ENCODE data around the gene DLGAP4. TPM values are rescaled to one million over a fixed set of nuclear protein-coding genes. Genes with fewer than 3 reads are reported as not detected.

The DLGAP4 gene
- total RNA-seq, 2 donors from 2014 or later: 34.8 to 83.7 TPM

DNA sequence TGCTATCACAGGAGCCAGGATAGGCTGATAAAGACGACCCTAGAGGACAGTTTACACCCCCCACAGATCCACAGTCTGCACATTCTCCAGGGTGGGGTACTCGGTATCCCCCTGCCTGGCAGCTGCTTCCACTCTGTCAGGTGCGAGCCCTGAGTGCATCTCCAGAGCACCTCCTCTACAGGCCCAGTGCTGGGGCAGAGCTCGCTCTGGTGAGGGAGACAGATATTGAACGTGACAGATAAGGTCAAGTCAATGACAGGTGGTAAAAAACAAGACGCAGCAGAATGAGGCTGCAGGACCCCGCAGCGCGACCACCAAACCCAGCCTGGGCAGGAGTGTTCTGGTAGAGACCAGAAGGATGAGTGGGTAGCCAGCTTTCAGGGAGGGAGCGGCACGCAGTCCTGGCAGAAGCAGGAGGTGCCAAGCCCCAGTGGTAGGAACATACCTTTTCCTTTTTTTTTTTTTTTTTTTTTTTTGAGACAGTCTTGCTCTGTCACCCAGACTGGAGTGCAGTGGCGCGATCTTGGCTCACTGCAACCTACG is 222.8 kb downstream of the DLGAP4 start:
- no peaks in the 10 kb centered on the region for H3K27me3 Mint-ChIP-seq
- peaks cover 45% of the 10 kb centered on the region for H3K36me3 Mint-ChIP-seq (ENCODE audit: low read depth)
- peak overlapping the region; percentile 59 for H3K27ac Mint-ChIP-seq
- H3K9me3 Mint-ChIP-seq: no peaks in the 10 kb centered on the region
- no peaks in the 10 kb centered on the region for H3K4me1 Mint-ChIP-seq
- no peak overlapping the region for H3K4me3 Mint-ChIP-seq
- no peak for ATAC-seq (replicated peaks)

DNA sequence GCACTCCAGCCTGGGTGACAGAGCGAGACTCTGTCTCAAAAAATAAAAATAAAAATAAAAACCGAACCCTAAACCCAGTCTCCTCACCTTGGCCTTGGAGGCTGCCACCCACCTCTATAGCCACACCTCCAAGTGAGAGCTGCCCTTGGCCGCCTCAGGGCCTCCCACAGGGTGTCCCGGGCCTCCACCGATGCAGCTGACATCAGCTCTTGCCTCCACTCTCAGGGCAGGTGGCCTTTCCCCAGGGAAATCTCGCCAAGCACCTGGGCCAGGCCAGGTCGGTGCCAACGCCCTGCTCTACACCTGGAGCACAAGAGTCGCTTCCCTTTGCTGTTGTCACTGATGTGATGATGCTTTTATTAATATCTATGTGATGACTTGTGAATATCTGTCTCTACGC is 226.2 kb downstream of the DLGAP4 start:
- H3K36me3 Mint-ChIP-seq (ENCODE audit: low read depth): peaks cover 15% of the 10 kb centered on the region

DNA sequence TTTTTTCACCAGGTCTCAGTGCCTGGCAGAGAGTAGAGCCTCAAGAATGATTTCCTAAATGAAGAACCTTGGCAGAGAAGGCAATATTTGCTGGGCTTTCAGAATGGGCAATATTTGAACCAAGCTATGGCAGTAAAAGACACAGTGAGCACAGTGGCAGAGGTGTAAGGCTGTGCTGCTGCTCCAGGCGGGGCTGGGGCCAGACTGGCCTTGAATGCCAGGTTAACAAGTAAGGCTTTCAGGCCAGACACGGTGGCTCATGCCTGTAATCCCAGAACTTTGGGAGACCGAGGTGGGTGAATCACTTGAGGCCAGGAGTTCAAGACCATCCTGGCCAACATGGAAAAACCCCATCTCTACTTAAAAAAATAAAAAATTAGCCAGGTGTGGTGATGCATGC is 226.7 kb downstream of the DLGAP4 start:
- no peak for ATAC-seq (replicated peaks)
- Mint-ChIP-seq H3K36me3 (ENCODE audit: low read depth) (peaks cover 11% of the 10 kb centered on the region), H3K27me3 (no peaks in the 10 kb centered on the region), H3K4me3 (no peak overlapping the region), H3K27ac (peak overlapping the region; percentile 6), H3K4me1 (no peaks in the 10 kb centered on the region), H3K9me3 (no peaks in the 10 kb centered on the region)

More for the DNA sequence above, 226.2 kb downstream of the DLGAP4 start:
- no peaks in the 10 kb centered on the region for H3K9me3 Mint-ChIP-seq
- H3K27ac Mint-ChIP-seq: peak overlapping the region; percentile 6
- no peaks in the 10 kb centered on the region for H3K27me3 Mint-ChIP-seq
- no peak overlapping the region for H3K4me3 Mint-ChIP-seq
- ATAC-seq (replicated peaks): no peak
- H3K4me1 Mint-ChIP-seq: no peaks in the 10 kb centered on the region

DNA sequence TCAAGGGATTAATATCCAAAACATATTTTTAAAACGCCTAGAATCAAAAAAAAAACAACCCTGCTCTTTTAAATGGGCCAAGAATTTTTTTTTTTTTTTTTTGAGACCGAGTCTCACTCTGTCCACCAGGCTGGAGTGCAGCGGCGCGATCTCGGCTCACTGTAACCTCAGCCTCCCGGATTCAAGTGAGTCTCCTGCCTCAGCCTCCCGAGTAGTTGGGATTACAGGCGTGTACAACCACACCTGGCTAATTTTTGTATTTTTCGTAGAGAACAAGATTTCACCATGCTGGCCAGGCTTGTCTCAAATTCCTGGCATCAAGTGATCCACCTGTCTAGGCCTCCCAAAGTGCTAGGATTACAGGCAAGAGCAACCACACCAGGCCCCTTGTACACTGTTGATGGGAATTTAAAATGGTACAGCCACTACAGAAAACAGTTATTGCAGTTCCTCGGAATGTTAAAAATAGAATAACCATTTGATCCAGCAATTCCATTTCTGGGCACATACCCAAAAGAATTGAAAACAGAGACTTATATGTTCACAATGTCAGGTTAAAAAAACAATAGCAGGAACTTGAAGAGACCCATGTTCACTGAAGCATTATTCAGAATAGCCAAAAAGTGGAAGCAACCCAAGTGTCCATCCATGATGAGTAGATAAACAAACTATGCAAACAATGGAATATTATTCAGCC is 232.0 kb downstream of the DLGAP4 start:
- ATAC-seq (replicated peaks): no peak
- no peaks in the 10 kb centered on the region for H3K9me3 Mint-ChIP-seq
- no peaks in the 10 kb centered on the region for H3K27me3 Mint-ChIP-seq
- no peaks in the 10 kb centered on the region for H3K36me3 Mint-ChIP-seq (ENCODE audit: low read depth)
- H3K27ac Mint-ChIP-seq: no peak overlapping the region
- no peaks in the 10 kb centered on the region for H3K4me1 Mint-ChIP-seq
- no peak overlapping the region for H3K4me3 Mint-ChIP-seq

DNA sequence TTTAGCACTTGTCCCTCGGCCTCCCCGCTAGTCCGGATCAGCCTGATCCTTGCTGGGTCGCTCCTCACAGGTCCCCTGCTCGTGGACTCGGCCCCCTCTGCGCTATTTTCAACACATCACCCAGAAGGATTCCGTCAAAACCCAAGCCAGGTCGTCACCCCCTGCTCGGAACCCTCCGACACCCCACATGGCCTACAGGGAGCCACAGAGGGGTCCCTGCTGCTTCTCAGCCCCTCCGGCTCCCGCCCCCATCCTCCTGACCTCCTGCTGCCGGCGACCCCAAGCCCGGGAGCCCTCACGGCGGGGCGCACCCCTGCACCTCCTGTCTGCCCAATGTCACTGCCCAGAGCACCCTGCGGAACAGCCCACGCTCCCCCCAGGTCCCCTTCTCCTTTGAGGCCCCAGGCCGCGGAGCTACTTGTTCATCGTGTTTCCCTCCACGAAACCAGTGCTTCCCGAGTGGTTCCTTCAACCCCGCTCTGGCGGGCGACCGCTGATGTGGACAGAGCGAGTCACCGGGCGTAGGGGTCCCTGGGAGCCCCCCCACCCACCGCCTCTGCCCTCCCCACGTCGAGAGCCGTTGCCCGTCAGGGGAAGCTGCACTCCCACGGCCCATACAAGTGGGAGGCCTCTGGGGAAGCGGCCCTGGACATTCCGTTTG is 234.5 kb downstream of the DLGAP4 start:
- H3K4me1 Mint-ChIP-seq: no peaks in the 10 kb centered on the region
- peak overlapping the region; percentile 16 for H3K4me3 Mint-ChIP-seq
- no peak overlapping the region for H3K27ac Mint-ChIP-seq
- no peaks in the 10 kb centered on the region for H3K27me3 Mint-ChIP-seq
- no peak for ATAC-seq (replicated peaks)
- no peaks in the 10 kb centered on the region for H3K9me3 Mint-ChIP-seq
- H3K36me3 Mint-ChIP-seq (ENCODE audit: low read depth): no peaks in the 10 kb centered on the region

DNA sequence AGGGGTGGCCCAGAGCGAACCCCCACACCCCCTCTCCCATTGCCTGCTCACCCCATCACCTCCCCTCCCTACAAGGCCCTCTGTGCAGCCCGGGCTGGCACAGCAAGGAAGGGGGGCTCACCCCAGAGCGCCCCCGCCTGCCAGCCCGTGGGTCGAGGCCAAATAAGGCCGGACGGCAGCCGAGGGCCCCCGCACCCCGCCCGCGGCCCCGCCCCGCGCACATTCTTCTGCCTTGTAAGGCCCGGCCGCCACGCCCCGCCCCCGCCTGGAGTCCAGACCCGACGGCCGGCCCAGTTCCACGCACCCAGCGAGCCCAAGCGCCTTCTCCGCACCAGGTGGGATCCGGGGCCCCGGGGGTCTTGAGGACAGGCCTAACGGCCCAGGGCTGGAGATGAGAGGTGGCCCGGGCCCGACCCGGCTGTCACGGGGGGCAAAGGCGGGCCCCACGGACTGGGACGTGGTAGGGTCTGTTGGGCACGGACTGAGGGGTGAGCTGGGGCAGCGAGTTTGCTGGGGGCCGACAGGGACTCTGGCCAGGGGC is 235.2 kb downstream of the DLGAP4 start, which contains the start of gene MYL9:
Gene MYL9 (plus strand): TSS at position 293 of the 541 bp plus-strand sequence. CDS start 3,366 bp downstream, outside the sequence.
- peak within 1 kb of the TSS; percentile 16 for H3K4me3 Mint-ChIP-seq
- H3K27me3 Mint-ChIP-seq: no peaks in the 10 kb centered on the region
- no peaks in the 10 kb centered on the region for H3K36me3 Mint-ChIP-seq (ENCODE audit: low read depth)
- H3K9me3 Mint-ChIP-seq: no peaks in the 10 kb centered on the region
- H3K4me1 Mint-ChIP-seq: no peaks in the 10 kb centered on the region
- peak; percentile 62 for ATAC-seq (replicated peaks)
- H3K27ac Mint-ChIP-seq: no peak within 1 kb of the TSS

DNA sequence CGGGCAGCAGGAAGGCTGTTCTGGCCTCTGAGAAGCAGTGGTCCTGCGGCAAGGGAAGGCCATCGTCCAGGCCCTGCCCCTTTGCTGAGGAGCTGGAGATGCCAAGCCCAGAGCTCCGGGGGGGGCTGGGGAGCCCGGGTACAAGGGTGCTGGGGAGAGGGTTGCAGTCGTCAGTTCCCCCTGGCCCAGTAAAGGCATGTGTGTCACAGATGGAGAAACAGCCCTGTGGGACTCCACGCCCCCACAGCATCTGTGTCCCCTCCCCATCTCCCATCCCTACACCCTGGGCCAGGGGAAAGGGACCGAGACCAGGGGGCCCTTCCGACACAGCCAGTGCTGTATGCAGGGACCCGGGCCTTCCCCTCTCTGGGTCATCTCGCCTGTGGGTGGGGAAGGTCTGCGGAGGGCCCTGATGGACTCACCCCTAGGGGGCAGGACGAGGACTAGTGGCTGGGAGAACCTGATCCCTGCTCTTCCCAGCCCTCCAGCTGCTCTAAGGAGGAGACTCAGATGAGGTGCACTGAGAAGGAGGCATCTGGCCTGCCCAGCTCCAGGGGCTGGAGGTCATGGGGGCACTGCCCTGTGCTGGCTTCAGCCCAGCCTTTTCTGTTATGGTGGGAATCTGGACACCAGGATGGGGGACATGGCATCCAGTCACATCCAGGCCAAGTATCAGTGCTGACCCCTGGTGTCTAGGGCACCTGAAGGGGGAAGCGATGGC is 235.8 kb downstream of the DLGAP4 start:
- H3K27ac Mint-ChIP-seq: no peak overlapping the region
- no peaks in the 10 kb centered on the region for H3K9me3 Mint-ChIP-seq
- peak overlapping the region; percentile 4 for H3K4me3 Mint-ChIP-seq
- peak; percentile 19 for ATAC-seq (replicated peaks)
- H3K27me3 Mint-ChIP-seq: no peaks in the 10 kb centered on the region
- no peaks in the 10 kb centered on the region for H3K36me3 Mint-ChIP-seq (ENCODE audit: low read depth)
- no peaks in the 10 kb centered on the region for H3K4me1 Mint-ChIP-seq

DNA sequence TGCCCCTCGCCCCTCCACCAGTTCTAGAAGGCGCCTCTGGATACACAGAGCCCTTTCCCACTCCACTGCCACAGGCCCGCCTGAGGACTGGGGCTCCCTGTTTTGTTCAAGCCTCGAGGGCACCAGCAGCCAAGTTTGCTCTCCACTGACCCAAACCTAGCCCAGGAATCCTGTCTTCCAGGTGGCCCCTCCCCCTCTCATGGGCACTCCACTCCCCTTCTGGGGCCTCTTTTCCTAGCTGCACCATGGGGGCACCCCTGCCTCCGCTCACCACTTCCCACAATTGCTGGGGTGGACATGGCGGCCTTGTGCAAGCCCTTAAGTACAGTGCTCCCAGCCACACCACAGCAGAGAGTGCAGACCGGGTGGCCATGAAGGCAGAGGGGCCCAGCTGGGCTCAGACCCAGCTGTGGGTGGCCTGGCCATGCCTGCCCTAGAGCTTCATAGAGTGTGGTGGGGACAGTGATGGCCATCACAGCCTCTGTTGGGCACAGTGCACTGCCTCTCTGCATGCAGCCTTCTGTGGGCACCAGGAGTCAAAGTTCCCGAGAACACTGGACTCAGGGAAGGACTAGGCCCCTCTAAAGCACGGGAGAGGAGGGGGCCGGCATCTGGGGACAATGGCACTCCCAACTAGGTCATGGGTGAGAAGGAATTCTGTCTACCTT is 236.5 kb downstream of the DLGAP4 start:
- no peak overlapping the region for H3K4me3 Mint-ChIP-seq
- H3K36me3 Mint-ChIP-seq (ENCODE audit: low read depth): no peaks in the 10 kb centered on the region
- H3K9me3 Mint-ChIP-seq: no peaks in the 10 kb centered on the region
- no peaks in the 10 kb centered on the region for H3K4me1 Mint-ChIP-seq
- H3K27ac Mint-ChIP-seq: no peak overlapping the region
- H3K27me3 Mint-ChIP-seq: no peaks in the 10 kb centered on the region
- no peak for ATAC-seq (replicated peaks)

DNA sequence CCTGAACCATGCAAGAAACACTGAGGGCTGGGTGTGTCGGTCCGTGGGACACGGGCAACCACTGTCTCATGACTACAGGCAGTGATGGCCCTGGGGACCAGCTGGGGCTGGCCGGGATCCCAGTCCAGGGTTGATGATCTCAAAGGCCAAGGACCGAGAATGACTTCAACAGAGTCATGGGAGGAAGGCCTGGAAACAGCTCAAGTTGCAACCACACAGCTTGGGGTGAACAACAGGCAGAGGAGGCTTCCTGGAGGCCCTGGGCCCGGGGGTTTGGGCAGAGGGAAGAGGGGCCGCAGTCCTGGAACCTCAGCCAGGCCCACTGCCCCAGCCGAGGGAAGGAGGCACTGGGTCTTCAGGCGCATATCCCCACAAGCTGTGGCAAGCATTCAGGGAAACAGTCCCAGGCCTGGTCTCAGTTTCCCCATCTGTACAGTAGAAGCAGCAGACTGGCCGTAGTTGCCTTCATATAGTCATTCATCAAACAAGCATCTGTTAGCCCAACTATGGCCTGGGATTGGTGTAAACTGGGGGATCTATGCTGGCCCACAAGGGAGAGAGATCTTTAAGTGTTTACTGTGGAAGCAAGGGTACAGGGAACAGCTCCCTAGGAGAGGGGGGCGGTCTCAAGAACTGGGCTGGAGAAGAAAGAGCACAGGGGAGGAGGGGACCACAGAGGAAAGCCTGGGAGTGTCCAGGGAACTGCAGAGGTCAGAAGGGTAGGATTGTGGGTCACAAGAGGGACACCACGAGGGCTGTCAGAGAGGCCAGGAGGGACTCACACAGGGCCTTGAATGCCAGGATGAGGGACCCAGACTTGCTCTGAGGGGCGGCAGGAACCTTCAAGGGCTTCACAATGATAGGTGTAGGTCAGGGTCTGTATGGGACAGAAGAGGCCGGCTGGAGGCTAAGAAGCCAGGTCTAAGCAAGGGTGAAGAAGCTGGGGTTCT is 237.3 kb downstream of the DLGAP4 start:
- Mint-ChIP-seq H3K9me3 (no peaks in the 10 kb centered on the region), H3K36me3 (ENCODE audit: low read depth) (no peaks in the 10 kb centered on the region), H3K4me3 (no peak overlapping the region), H3K27ac (peak overlapping the region; percentile 49), H3K27me3 (no peaks in the 10 kb centered on the region), H3K4me1 (no peaks in the 10 kb centered on the region)
- ATAC-seq (replicated peaks): no peak

DNA sequence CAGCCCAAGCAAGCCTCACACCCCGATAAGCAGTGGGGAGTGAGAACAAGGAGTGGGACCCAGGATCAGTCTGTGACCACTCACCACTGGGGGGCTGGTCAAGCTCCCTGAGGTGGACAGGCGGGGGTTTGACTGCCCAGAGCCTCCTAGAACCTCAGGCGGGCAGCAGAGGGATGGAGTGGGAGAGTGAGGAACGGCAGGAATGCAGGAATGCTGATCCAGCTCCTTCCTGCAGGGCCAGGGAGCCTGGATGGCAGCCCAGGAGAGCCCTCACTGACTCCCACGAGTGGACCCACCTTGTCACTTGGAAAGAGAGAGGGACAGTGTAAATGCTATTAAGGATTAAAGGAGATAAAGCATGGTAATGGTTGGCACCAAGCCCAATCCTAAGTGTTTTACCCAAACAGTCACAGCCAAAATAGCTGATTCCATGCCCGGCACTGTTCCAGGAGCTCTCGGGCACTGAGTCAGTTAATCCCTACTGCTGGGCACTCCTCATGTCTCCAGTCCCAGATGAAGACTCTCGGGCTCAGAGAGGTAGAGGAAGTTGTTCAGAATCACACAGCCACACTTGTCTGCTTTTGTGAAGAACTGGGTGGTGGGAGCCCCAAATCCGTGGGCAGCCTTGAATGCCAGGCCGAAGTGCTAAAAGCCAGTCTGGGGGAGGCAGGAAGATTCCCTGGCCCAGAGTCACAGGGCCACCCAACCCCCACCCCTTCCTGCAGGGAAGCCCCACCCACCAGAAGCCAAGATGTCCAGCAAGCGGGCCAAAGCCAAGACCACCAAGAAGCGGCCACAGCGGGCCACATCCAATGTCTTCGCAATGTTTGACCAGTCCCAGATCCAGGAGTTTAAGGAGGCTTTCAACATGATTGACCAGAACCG is 238.2 kb downstream of the DLGAP4 start:
- no peaks in the 10 kb centered on the region for H3K27me3 Mint-ChIP-seq
- no peaks in the 10 kb centered on the region for H3K36me3 Mint-ChIP-seq (ENCODE audit: low read depth)
- ATAC-seq (replicated peaks): no peak
- no peaks in the 10 kb centered on the region for H3K9me3 Mint-ChIP-seq
- peak overlapping the region; percentile 49 for H3K27ac Mint-ChIP-seq
- H3K4me1 Mint-ChIP-seq: no peaks in the 10 kb centered on the region
- no peak overlapping the region for H3K4me3 Mint-ChIP-seq

DNA sequence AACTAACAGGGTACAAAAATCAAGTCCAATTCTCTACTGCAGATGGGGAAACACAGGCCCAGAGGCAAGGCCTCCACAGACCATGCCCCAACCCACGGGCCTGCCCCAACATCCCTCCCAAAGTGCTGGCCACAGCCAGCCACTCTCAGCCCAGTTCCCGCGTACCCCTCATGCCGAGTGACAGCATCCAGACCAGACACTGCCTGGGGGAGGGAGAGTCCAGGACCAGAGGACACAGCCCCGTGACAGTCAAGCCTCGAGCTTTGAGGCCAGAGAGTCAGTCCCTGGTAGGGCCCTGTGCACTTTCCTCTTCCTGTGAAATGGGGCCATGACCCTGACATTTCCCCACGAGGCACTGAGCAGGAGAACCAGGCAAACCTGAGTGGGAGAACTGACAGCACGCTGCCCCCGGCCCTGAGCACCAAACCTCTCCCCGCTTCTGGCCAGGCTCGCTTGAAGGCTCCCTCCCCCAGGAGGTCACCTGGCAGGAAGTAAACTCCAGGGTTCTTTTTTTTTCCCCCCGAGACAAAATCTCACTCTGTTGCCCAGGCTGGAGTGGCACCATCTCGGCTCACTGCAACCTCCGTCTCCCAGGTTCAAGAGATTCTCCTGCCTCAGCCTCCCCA is 240.1 kb downstream of the DLGAP4 start:
- Mint-ChIP-seq H3K27me3 (no peaks in the 10 kb centered on the region), H3K4me1 (no peaks in the 10 kb centered on the region), H3K9me3 (no peaks in the 10 kb centered on the region), H3K27ac (peak overlapping the region; percentile 4), H3K4me3 (no peak overlapping the region), H3K36me3 (ENCODE audit: low read depth) (no peaks in the 10 kb centered on the region)
- no peak for ATAC-seq (replicated peaks)

All from activated T-helper 17 cell treated with anti-CD3 and anti-CD28 coated beads, Interleukin-2, amount 50 U/mL, for 72 hours (primary cell).